ENCODE measurements around the gene CCSER1. TPM values are rescaled to one million over a fixed set of nuclear protein-coding genes. Genes with fewer than 3 reads are reported as not detected.
"Not testable (repeated sequence)": the region's sequence is repeated elsewhere in the genome, so short reads cannot be mapped to it uniquely, and the experiment has no call there.

Gene CCSER1
- total and polyA plus RNA-seq, 10 donors = 1.3 to 30.4 (median 20.4) TPM

DNA sequence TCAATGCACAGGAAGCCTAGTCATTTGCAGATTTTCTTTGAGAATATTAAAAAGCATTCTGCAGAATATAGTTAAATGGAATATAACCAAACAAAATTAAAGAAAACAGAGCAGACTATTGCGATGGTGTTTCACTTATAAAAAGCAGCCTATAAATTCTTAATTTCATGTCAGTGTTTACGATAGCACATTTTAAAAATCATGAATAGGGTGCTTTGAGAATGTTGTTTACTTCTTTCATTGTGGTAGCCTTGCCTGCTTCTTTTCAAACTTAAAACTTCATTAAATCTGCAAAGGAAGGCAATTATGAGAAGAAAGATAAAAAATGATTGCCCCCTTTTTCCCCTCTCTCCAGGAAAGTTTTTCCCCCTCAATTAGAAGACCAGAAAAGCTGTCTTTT lies 748.6 kb downstream of the CCSER1 start:
- 86 to 94% (median 90%) methylated on average over 2 of the region's 2 CpGs for WGBS, 5 donors
- TF ChIP-seq POLR2A (IDR thresholded peaks at IDR 0.05) (no peak), POLR2AphosphoS5 (IDR thresholded peaks at IDR 0.05) (no peak)
- TF ChIP-seq, protein P1, sequence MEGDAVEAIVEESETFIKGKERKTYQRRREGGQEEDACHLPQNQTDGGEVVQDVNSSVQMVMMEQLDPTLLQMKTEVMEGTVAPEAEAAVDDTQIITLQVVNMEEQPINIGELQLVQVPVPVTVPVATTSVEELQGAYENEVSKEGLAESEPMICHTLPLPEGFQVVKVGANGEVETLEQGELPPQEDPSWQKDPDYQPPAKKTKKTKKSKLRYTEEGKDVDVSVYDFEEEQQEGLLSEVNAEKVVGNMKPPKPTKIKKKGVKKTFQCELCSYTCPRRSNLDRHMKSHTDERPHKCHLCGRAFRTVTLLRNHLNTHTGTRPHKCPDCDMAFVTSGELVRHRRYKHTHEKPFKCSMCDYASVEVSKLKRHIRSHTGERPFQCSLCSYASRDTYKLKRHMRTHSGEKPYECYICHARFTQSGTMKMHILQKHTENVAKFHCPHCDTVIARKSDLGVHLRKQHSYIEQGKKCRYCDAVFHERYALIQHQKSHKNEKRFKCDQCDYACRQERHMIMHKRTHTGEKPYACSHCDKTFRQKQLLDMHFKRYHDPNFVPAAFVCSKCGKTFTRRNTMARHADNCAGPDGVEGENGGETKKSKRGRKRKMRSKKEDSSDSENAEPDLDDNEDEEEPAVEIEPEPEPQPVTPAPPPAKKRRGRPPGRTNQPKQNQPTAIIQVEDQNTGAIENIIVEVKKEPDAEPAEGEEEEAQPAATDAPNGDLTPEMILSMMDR (IDR thresholded peaks at IDR 0.05 in 8 of 11, conservative IDR thresholded peaks at IDR 0.05 in 3 of 11) = no peak
- Histone ChIP-seq H3K4me3 (no peak overlapping the region), H3K27me3 (replicated peaks in 1 of 7) (no peaks in the 10 kb centered on the region), H3K36me3 (no peaks in the 10 kb centered on the region), H3K4me1 (no peaks in the 10 kb centered on the region), H3K9me3 (peaks cover 0 to 5% (median 0%) of the 10 kb centered on the region in 8 donors), H3K27ac (no peak overlapping the region)
- intact Hi-C loops (cut with DNase I; ENCODE audit: low total_unique reads) = no loop called here
- no peak for DNase-seq

DNA sequence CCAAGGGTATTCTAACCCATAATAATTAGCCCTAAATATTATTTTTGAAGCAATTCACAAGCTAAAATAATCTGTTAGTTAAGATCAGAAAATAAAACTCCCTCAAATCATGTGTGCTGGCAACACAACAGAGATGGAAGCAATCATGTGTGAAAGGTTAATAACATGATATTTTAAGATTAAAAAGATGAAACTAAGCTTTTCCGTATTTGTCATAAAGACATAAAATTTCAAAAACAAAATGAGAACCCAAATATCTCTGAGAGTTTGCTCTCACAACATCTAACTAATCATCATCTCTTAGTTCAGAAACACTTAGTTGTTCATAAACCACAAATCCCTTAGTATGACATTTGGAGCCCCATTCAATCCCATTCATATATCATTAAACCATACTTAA lies 749.1 kb downstream of the CCSER1 start:
- no peaks in the 10 kb centered on the region for H3K27me3 ChIP-seq (replicated peaks in 1 of 7)
- H3K4me1 ChIP-seq = no peaks in the 10 kb centered on the region
- WGBS, 5 donors = 75 to 94% (median 86%) methylated on average over 1 of the region's 1 CpG
- H3K9me3 ChIP-seq = peaks cover 0 to 5% (median 0%) of the 10 kb centered on the region in 8 donors
- TF ChIP-seq POLR2AphosphoS5 (IDR thresholded peaks at IDR 0.05) = no peak
- TF ChIP-seq, protein P1 (IDR thresholded peaks at IDR 0.05 in 8 of 11, conservative IDR thresholded peaks at IDR 0.05 in 3 of 11) = no peak
- no peak for TF ChIP-seq POLR2A (IDR thresholded peaks at IDR 0.05)
- H3K36me3 ChIP-seq = no peaks in the 10 kb centered on the region
- no peak overlapping the region for H3K4me3 ChIP-seq
- intact Hi-C loops (cut with DNase I; ENCODE audit: low total_unique reads) = no loop called here
- H3K27ac ChIP-seq = no peak overlapping the region
- no peak for DNase-seq

DNA sequence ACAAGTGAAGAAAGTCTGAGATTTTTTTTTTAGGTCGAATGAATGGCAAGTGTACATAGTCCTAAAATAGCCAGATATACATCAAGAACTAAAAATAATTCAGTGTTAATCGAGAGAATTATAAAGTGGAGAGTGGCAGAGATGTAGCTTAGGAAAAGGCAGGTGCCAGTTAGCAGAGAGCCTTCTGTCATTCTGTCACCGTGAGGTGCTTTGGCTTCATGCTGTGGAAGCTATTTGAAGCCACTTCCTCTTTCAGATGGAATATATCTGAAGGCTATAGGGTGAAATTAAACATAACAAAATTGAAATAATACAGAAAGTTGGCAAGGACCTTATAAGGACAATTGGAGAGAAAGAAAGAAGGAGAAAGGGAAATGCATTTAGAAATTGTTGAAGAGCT lies 756.3 kb downstream of the CCSER1 start:
- Histone ChIP-seq H3K27me3 (replicated peaks in 1 of 7) (no peaks in the 10 kb centered on the region), H3K4me1 (no peaks in the 10 kb centered on the region), H3K36me3 (no peaks in the 10 kb centered on the region), H3K9me3 (peaks cover 0 to 4% (median 0%) of the 10 kb centered on the region in 8 donors), H3K27ac (no peak overlapping the region), H3K4me3 (no peak overlapping the region)
- DNase-seq = no peak
- intact Hi-C loops (cut with DNase I; ENCODE audit: low total_unique reads) = no loop called here
- whole genome bisulfite sequencing, 5 donors = 40 to 49% (median 46%) methylated on average over 3 of the region's 3 CpGs
- TF ChIP-seq POLR2A (IDR thresholded peaks at IDR 0.05) = no peak

DNA sequence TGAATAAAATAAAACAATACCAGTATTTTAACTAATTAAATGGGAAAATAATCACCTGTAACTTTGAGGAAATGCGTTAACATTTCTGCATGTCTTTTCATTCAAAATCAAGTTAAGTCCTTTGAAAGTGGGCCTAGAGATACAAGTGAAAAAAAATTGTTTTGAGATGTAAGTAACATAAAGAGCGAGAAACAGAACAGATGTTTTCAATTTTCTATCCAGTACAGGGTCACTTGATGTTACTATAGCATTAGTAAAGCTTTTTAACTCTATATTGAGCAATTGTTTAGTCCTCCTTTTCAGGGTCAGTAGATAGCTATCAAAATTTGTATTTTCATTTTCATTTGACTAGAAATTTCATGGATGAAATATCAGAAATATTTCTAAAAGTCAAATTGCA lies 761.4 kb downstream of the CCSER1 start:
- H3K27ac ChIP-seq = no peak overlapping the region
- H3K4me1 ChIP-seq = no peaks in the 10 kb centered on the region
- TF ChIP-seq, protein P1 (IDR thresholded peaks at IDR 0.05 in 8 of 11, conservative IDR thresholded peaks at IDR 0.05 in 3 of 11) = no peak
- TF ChIP-seq POLR2AphosphoS5 (IDR thresholded peaks at IDR 0.05) (no peak), POLR2A (IDR thresholded peaks at IDR 0.05) (no peak)
- no peak overlapping the region for H3K4me3 ChIP-seq
- DNase-seq = no peak
- 69 to 82% (median 78%) methylated on average over 2 of the region's 2 CpGs for WGBS, 5 donors
- H3K9me3 ChIP-seq = no peaks in the 10 kb centered on the region
- H3K27me3 ChIP-seq (replicated peaks in 1 of 7) = no peaks in the 10 kb centered on the region
- no peaks in the 10 kb centered on the region for H3K36me3 ChIP-seq
- intact Hi-C loops (cut with DNase I; ENCODE audit: low total_unique reads) = no loop called here

DNA sequence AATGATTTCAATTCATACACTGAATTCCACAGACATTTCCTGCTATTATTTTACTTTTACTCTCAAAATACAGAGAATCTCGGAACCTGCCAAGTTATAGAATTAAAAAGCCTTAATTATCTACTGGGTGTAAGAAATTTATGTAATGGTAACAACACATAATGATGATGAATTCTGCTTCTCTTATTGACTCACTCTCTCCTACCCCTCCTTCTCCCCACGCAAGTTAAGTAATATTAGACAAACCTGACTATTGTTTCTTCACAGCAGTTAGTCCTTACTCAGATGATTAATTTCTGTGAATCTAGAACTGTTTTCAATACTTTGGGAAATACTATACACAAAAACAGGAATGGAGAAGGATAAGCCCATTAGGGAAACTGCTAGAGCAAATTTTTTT lies 762.0 kb downstream of the CCSER1 start:
- no peaks in the 10 kb centered on the region for H3K27me3 ChIP-seq (replicated peaks in 1 of 7)
- DNase-seq = no peak
- H3K4me1 ChIP-seq = no peaks in the 10 kb centered on the region
- intact Hi-C loops (cut with DNase I; ENCODE audit: low total_unique reads) = no loop called here
- H3K9me3 ChIP-seq = no peaks in the 10 kb centered on the region
- no peak overlapping the region for H3K4me3 ChIP-seq
- WGBS, 5 donors = 76 to 92% (median 83%) methylated on average over 2 of the region's 2 CpGs
- no peaks in the 10 kb centered on the region for H3K36me3 ChIP-seq
- TF ChIP-seq, protein P1 (IDR thresholded peaks at IDR 0.05 in 8 of 11, conservative IDR thresholded peaks at IDR 0.05 in 3 of 11) = no peak
- TF ChIP-seq POLR2A (IDR thresholded peaks at IDR 0.05) (no peak), POLR2AphosphoS5 (IDR thresholded peaks at IDR 0.05) (no peak)
- H3K27ac ChIP-seq = no peak overlapping the region

DNA sequence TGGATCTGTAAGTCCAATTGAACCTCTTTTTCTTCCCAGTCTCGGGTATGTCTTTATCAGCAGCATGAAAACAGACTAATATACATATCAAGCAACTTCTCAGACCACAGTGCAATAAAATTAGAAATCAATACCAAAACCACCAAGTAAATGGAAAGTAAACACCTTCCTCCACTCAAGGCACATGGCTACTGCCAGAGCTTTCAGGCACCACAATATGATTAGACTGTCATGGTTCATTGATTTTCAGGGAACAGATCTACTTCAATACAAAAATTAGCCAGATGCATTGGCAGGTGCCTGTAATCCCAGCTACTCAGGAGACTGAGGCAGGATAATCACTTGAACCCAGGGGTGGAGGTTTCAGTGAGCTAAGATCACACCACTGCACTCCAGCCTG lies 776.2 kb downstream of the CCSER1 start:
- H3K36me3 ChIP-seq; H3K4me3 ChIP-seq; H3K27ac ChIP-seq; H3K4me1 ChIP-seq; DNase-seq; intact Hi-C loops (cut with DNase I; ENCODE audit: low total_unique reads); H3K27me3 ChIP-seq (replicated peaks in 1 of 7): not testable (repeated sequence)
- 81 to 92% (median 83%) methylated on average over 1 of the region's 1 CpG for WGBS, 5 donors
- peaks cover 0 to 35% (median 27%) of the 10 kb centered on the region in 8 donors for H3K9me3 ChIP-seq
